Pulmonary artery endothelial cell (primary cell): ENCODE data around the gene GNRH2. TPM values are rescaled to one million over a fixed set of nuclear protein-coding genes. Genes with fewer than 3 reads are reported as not detected.

Experiments used
- total RNA-seq: library from RNA; depleted of rRNA; stranded (reverse); fragments of >200 nt; gene quantifications from 2 replicates; pipeline ENCODE4 v1.2.3, GENCODE V29; 2014

Gene GNRH2
- total RNA-seq, 1 donor from 2014 or later = not detected

Other genes starting within 250 kb of the GNRH2 start
- 0.26 and 0.74 TPM in 2 replicates for gene CPXM1, start 243.0 kb upstream of the GNRH2 start, total RNA-seq
- not detected in 2 replicates for gene C20orf141, start 228.6 kb upstream of the GNRH2 start, total RNA-seq
- gene TMEM239, start 227.3 kb upstream of the GNRH2 start, total RNA-seq = not detected in 2 replicates
- gene PCED1A, start 203.0 kb upstream of the GNRH2 start, total RNA-seq = 10.9 and 18.5 TPM in 2 replicates
- gene VPS16, start 202.9 kb upstream of the GNRH2 start, total RNA-seq = 43.8 and 56.1 TPM in 2 replicates
- 27.5 and 29.1 TPM in 2 replicates for gene PTPRA, start 170.1 kb upstream of the GNRH2 start, total RNA-seq
- 55.4 and 57.9 TPM in 2 replicates for gene MRPS26, start 2.4 kb downstream of the GNRH2 start, total RNA-seq
- gene OXT, start 28.0 kb downstream of the GNRH2 start, total RNA-seq = not detected in 2 replicates
- not detected in 2 replicates for gene AVP, start 41.1 kb downstream of the GNRH2 start, total RNA-seq
- 15.8 and 23.9 TPM in 2 replicates for gene FASTKD5, start 116.2 kb downstream of the GNRH2 start, total RNA-seq
- gene UBOX5, start 116.2 kb downstream of the GNRH2 start, total RNA-seq = 1.8 and 2.6 TPM in 2 replicates
- gene LZTS3, start 129.9 kb downstream of the GNRH2 start, total RNA-seq = 3.2 and 4.1 TPM in 2 replicates
- 25.9 and 40.1 TPM in 2 replicates for gene DDRGK1, start 161.1 kb downstream of the GNRH2 start, total RNA-seq
- gene ITPA, start 165.9 kb downstream of the GNRH2 start, total RNA-seq = 21.4 and 51.2 TPM in 2 replicates
- 3.0 and 4.3 TPM in 2 replicates for gene SLC4A11, start 195.6 kb downstream of the GNRH2 start, total RNA-seq